ENCODE results near the gene PATL2. TPM values are rescaled to one million over a fixed set of nuclear protein-coding genes. Genes with fewer than 3 reads are reported as not detected.
"Not testable (repeated sequence)": the region's sequence is repeated elsewhere in the genome, so short reads cannot be mapped to it uniquely, and the experiment has no call there.

The PATL2 gene
- total RNA-seq, 1 experiment from 2014 or later: 0.13 TPM

GRCh38 chr15:44656298-44656697, 54.8 kb downstream of the PATL2 start:
- no peak for DNase-seq (ENCODE audit: low read depth)

GRCh38 chr15:44654858-44655257, 56.3 kb downstream of the PATL2 start:
- DNase-seq (ENCODE audit: low read depth): no peak

GRCh38 chr15:44647637-44648036, 63.5 kb downstream of the PATL2 start:
- no peak for DNase-seq (ENCODE audit: low read depth)

GRCh38 chr15:44647036-44647435, 64.1 kb downstream of the PATL2 start:
- no peak for DNase-seq (ENCODE audit: low read depth)

- DNase-seq (ENCODE audit: low read depth): no peak
These were observed 64.7 kb downstream of the PATL2 start for GRCh38 chr15:44646460-44646859.

GRCh38 chr15:44641651-44642050, 69.5 kb downstream of the PATL2 start:
- DNase-seq (ENCODE audit: low read depth): no peak

- no peak for DNase-seq (ENCODE audit: low read depth)
These were observed 74.1 kb downstream of the PATL2 start for GRCh38 chr15:44636976-44637375.

GRCh38 chr15:44633603-44634002, 77.5 kb downstream of the PATL2 start:
- peak; percentile 15 for DNase-seq (ENCODE audit: low read depth)

- DNase-seq (ENCODE audit: low read depth): not testable (repeated sequence)
These were observed 85.8 kb downstream of the PATL2 start for GRCh38 chr15:44625286-44625685.

- no peak for DNase-seq (ENCODE audit: low read depth)
These were observed 87.9 kb downstream of the PATL2 start for GRCh38 chr15:44623178-44623577.

GRCh38 chr15:44620081-44620480, 91.0 kb downstream of the PATL2 start:
- DNase-seq (ENCODE audit: low read depth): no peak

- DNase-seq (ENCODE audit: low read depth): no peak
These were observed 94.1 kb downstream of the PATL2 start for GRCh38 chr15:44616974-44617373.

Small RNA genes within 50 kb of the gene (small RNA-seq; reads per million reads assigned to genes)
- not detected for gene RF00019

Other genes with a start within 250 kb of the PATL2 start
- gene EIF3J, start 174.2 kb downstream of the PATL2 start, total RNA-seq (2014; rRNA removed; shearing (Covaris generic)): 36.3 and 57.1 TPM in 2 replicates
- gene SPG11, start 47.7 kb downstream of the PATL2 start, total RNA-seq (2014; rRNA removed; shearing (Covaris generic)): 24.5 and 26.7 TPM in 2 replicates
- gene B2M, start 194 bp upstream of the PATL2 start, total RNA-seq (2014; rRNA removed; shearing (Covaris generic)): 746 and 855 TPM in 2 replicates
- gene TRIM69, start 25.2 kb upstream of the PATL2 start, total RNA-seq (2014; rRNA removed; shearing (Covaris generic)): 6.2 and 7.1 TPM in 2 replicates
- not detected in 2 replicates for gene TERB2, start 245.4 kb upstream of the PATL2 start, total RNA-seq (2014; rRNA removed; shearing (Covaris generic))

Data from HT1080 (cell line).